ENCODE results near the gene TRIO. TPM values are rescaled to one million over a fixed set of nuclear protein-coding genes. Genes with fewer than 3 reads are reported as not detected.

TRIO gene
- total and polyA plus RNA-seq, 4 experiments from 2014 or later: 0.09 to 11.5 (median 9.7) TPM; not detected in 1

DNA sequence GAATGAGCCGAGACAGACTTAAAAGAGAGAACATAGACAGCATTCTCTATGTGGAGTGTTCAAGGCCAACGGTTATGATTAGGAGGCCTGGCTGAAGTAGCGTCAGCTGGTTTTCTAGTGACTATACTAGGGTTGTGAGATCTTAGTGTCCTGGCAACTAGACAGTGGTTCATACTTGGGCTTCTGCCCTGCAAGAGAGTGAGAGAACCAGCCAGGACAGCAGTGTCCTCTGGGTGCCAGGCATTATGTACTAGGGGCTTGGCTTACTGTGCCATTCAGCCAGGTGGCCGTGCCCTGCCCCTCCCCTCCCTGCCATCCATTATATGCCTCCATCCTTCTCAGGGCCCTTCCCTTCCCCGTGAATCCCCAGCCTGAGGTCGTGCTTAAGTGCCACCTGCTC lies 56.8 kb downstream of the TRIO start:
- intact Hi-C loops (cut with micrococcal nuclease): no loop called here
- H3K4me3 ChIP-seq (ENCODE audit: low read length in 2 of 2): no peak overlapping the region
- H3K4me1 Mint-ChIP-seq: peaks cover 0 to 1% (median 0%) of the 10 kb centered on the region in 4 donors
- H3K9me3 ChIP-seq (ENCODE audit: control insufficient read depth in 1 of 2, low read length in 2 of 2): no peaks in the 10 kb centered on the region
- no peaks in the 10 kb centered on the region for H3K4me1 ChIP-seq (ENCODE audit: insufficient read depth, low read length)
- H3K27ac ChIP-seq (ENCODE audit: low read depth, low read length): no peak overlapping the region
- no peak overlapping the region for H3K4me3 Mint-ChIP-seq
- H3K36me3 ChIP-seq (ENCODE audit: insufficient read depth, low read length): no peaks in the 10 kb centered on the region
- H3K36me3 Mint-ChIP-seq: no peaks in the 10 kb centered on the region
- H3K9me3 Mint-ChIP-seq: no peaks in the 10 kb centered on the region
- ChIA-PET POLR2A (ENCODE audit: partially characterized antibody) (no interaction called here), CTCF (ENCODE audit: partially characterized antibody) (no interaction called here)
- no peak for DNase-seq
- no peaks in the 10 kb centered on the region for H3K27me3 ChIP-seq (ENCODE audit: insufficient read depth, low read length)
- peaks cover 10 to 14% of the 10 kb centered on the region in 2 donors for H3K27me3 Mint-ChIP-seq
- no peak overlapping the region for H3K27ac Mint-ChIP-seq

DNA sequence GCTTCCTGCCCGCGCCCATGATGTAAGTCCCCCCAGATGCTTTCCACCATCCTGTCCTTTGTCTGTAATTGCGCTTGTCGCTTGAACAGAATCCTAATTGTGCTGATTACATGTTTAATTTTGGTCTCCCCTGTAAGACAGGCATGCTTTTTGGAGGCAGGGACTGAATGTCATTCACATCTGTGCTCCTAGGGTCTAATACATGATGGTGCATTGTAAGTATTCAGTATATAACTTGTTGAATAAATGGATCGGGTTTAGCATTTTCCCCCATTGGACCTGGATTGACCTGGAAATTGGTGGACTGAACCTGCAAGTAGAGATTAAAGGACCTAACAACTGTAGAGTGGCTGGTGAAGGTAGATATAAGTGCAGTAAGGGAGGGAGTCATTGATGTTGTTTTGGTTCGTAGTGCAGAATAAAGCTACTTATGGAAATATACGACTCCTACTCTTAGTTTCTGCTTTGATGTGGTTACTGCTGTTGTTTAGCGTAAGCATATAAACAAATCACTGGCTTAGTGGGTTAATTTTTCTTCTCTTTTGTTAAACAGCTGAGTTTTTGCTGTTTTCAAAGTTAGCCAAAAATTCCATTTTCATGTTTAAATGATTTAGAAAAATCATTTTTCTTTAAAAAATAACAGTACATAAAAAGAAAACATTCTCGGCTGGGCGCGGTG lies 57.3 kb downstream of the TRIO start:
- ChIA-PET POLR2A (ENCODE audit: partially characterized antibody) (no interaction called here), CTCF (ENCODE audit: partially characterized antibody) (no interaction called here)
- Mint-ChIP-seq H3K4me3 (no peak overlapping the region), H3K27me3 (peaks cover 9 to 12% of the 10 kb centered on the region in 2 donors), H3K27ac (no peak overlapping the region), H3K9me3 (no peaks in the 10 kb centered on the region), H3K4me1 (peaks cover 0 to 1% (median 0%) of the 10 kb centered on the region in 4 donors), H3K36me3 (no peaks in the 10 kb centered on the region)
- no peaks in the 10 kb centered on the region for H3K4me1 ChIP-seq (ENCODE audit: insufficient read depth, low read length)
- no peak overlapping the region for H3K4me3 ChIP-seq (ENCODE audit: low read length in 2 of 2)
- DNase-seq: no peak
- H3K27ac ChIP-seq (ENCODE audit: low read depth, low read length): no peak overlapping the region
- intact Hi-C loops (cut with micrococcal nuclease): no loop called here
- H3K36me3 ChIP-seq (ENCODE audit: insufficient read depth, low read length): no peaks in the 10 kb centered on the region
- H3K27me3 ChIP-seq (ENCODE audit: insufficient read depth, low read length): no peaks in the 10 kb centered on the region
- no peaks in the 10 kb centered on the region for H3K9me3 ChIP-seq (ENCODE audit: control insufficient read depth in 1 of 2, low read length in 2 of 2)

DNA sequence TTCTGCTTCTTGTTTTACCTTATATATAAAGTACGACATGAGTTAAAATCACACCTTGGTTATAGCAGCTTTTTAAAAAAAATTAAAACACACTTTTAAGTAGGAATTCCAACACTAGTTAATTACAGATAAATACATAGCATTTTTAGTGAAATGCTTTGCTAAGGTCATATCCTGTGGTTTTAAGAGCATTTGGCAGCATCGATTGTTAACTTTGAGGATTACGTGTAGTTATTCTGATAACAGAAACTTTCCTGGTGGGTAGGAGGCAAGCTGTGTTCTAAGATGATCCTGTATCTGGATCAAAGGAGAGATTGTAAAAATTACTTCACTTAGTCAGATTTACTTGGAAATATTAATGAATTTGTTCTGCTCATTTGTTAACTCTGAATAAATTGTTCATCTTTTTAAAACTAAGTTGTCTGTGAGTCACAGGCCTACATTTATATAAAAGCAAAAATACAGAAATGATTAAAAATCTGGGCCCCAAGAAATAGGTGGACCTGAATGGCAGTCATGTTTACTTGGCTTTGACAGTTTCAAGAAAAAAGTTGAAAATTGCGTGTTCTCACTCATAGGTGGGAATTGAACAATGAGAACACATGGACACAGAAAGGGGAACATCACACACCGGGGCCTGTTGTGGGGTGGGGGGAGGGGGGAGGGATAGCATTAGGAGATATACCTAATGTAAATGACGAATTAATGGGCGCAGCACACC lies 58.3 kb downstream of the TRIO start:
- H3K4me1 Mint-ChIP-seq: peaks cover 0 to 1% (median 0%) of the 10 kb centered on the region in 4 donors
- H3K36me3 Mint-ChIP-seq: no peaks in the 10 kb centered on the region
- Histone ChIP-seq H3K4me1 (ENCODE audit: insufficient read depth, low read length) (no peaks in the 10 kb centered on the region), H3K27me3 (ENCODE audit: insufficient read depth, low read length) (no peaks in the 10 kb centered on the region), H3K27ac (ENCODE audit: low read depth, low read length) (no peak overlapping the region), H3K36me3 (ENCODE audit: insufficient read depth, low read length) (no peaks in the 10 kb centered on the region), H3K4me3 (ENCODE audit: low read length in 2 of 2) (no peak overlapping the region), H3K9me3 (ENCODE audit: control insufficient read depth in 1 of 2, low read length in 2 of 2) (no peaks in the 10 kb centered on the region)
- no peak overlapping the region for H3K4me3 Mint-ChIP-seq
- ChIA-PET CTCF (ENCODE audit: partially characterized antibody) (no interaction called here), POLR2A (ENCODE audit: partially characterized antibody) (no interaction called here)
- H3K27me3 Mint-ChIP-seq: peaks cover 6 to 14% of the 10 kb centered on the region in 2 donors
- intact Hi-C loops (cut with micrococcal nuclease): no loop called here
- no peak overlapping the region for H3K27ac Mint-ChIP-seq
- no peak for DNase-seq
- H3K9me3 Mint-ChIP-seq: no peaks in the 10 kb centered on the region

DNA sequence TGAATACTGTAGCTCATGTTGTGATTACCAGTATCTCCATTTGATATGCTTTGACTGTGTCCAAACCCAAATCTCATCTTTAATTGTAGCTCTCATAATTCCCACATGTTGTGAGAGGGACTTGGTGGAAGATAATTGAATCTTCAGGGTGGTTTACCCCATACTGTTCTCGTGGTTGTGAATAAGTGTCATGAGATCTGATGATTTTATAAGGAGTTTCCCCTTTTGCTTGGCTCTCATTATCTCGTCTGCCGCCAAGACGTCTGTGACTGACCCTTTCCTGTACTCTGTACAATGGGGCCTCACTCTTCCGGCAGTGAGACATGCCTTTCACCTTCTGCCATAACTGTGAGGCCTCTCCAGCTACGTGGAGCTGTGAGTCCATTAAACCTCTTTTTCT lies 59.3 kb downstream of the TRIO start:
- no peak for DNase-seq
- intact Hi-C loops (cut with micrococcal nuclease): no loop called here
- Mint-ChIP-seq H3K9me3 (no peaks in the 10 kb centered on the region), H3K4me3 (no peak overlapping the region), H3K27ac (no peak overlapping the region), H3K27me3 (peaks cover 3 to 13% of the 10 kb centered on the region in 2 donors), H3K36me3 (no peaks in the 10 kb centered on the region), H3K4me1 (peaks cover 0 to 1% (median 0%) of the 10 kb centered on the region in 4 donors)
- Histone ChIP-seq H3K4me1 (ENCODE audit: insufficient read depth, low read length) (no peaks in the 10 kb centered on the region), H3K4me3 (ENCODE audit: low read length in 2 of 2) (no peak overlapping the region), H3K27me3 (ENCODE audit: insufficient read depth, low read length) (no peaks in the 10 kb centered on the region), H3K36me3 (ENCODE audit: insufficient read depth, low read length) (no peaks in the 10 kb centered on the region), H3K27ac (ENCODE audit: low read depth, low read length) (no peak overlapping the region), H3K9me3 (ENCODE audit: control insufficient read depth in 1 of 2, low read length in 2 of 2) (no peaks in the 10 kb centered on the region)
- ChIA-PET POLR2A (ENCODE audit: partially characterized antibody) (no interaction called here), CTCF (ENCODE audit: partially characterized antibody) (no interaction called here)

DNA sequence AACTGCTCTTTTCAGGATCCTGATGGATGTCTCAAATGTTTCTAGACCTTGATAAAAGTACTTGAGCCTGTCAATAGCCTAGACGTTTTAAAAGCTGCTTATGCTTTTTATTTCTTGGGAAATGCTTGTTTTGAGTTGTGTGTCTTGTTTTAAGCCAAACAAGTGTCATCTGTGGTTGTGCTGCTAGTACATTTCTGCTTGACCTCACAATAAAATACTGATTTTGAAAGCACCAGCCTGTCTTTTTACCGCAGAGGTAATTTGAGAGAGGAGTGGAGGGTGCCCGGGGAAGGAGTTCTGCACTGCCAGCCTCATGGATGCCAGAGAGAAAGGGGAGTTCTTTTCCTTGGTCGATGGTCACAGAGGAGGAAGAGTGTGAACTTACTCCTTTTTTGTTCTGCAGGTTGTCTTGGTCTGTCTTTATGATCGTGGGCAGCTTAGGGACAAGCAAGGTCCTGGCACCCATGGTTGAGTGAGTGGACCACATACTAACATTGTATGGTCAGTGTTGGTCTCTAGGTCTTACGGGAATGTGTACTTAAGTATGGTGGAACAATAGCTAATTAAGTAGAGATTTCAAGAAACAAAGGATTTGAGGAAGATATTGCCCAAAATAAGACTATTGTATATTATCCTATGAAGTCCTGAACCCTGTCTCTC lies 61.0 kb downstream of the TRIO start:
- no peak overlapping the region for H3K4me3 ChIP-seq (ENCODE audit: low read length in 2 of 2)
- Mint-ChIP-seq H3K4me3 (no peak overlapping the region), H3K36me3 (no peaks in the 10 kb centered on the region), H3K27me3 (peaks cover 1 to 13% of the 10 kb centered on the region in 2 donors), H3K27ac (no peak overlapping the region), H3K4me1 (peaks cover 0 to 1% (median 0%) of the 10 kb centered on the region in 4 donors), H3K9me3 (no peaks in the 10 kb centered on the region)
- H3K9me3 ChIP-seq (ENCODE audit: control insufficient read depth in 1 of 2, low read length in 2 of 2): no peaks in the 10 kb centered on the region
- DNase-seq: no peak
- no peaks in the 10 kb centered on the region for H3K36me3 ChIP-seq (ENCODE audit: insufficient read depth, low read length)
- no peaks in the 10 kb centered on the region for H3K4me1 ChIP-seq (ENCODE audit: insufficient read depth, low read length)
- POLR2A ChIA-PET (ENCODE audit: partially characterized antibody): no interaction called here
- no peaks in the 10 kb centered on the region for H3K27me3 ChIP-seq (ENCODE audit: insufficient read depth, low read length)
- intact Hi-C loops (cut with micrococcal nuclease): no loop called here
- CTCF ChIA-PET (ENCODE audit: partially characterized antibody): no interaction called here
- no peak overlapping the region for H3K27ac ChIP-seq (ENCODE audit: low read depth, low read length)

DNA sequence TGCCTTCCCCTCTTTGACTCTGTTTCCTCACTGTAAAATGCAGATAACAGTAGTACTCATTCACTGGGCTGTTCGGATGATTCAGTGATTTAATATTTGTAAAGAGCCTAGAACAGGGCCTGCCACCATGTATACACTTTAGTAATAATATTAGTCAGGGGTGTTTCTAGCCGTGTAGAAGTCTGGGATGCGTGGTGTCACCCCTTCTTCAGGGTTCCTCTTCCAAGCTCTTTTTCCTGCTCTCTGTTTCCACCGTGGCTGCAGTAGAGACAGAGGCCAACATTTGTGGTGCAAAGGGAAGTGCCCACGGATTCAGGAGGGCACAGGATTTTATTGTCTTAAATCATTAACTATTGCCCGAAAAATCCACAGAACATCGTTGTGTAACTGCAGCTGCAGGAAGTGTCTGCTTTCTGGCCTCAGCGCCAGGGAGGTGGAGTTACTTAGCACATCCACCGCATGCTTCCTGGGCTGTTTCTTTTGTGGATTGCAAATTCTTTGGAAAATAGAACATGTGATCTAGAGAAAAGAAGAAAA lies 61.7 kb downstream of the TRIO start:
- no peaks in the 10 kb centered on the region for H3K27me3 ChIP-seq (ENCODE audit: insufficient read depth, low read length)
- H3K4me3 ChIP-seq (ENCODE audit: low read length in 2 of 2): no peak overlapping the region
- H3K36me3 ChIP-seq (ENCODE audit: insufficient read depth, low read length): no peaks in the 10 kb centered on the region
- POLR2A ChIA-PET (ENCODE audit: partially characterized antibody): no interaction called here
- Mint-ChIP-seq H3K4me1 (peaks cover 0 to 1% (median 0%) of the 10 kb centered on the region in 4 donors), H3K27me3 (peaks cover 6 to 13% of the 10 kb centered on the region in 2 donors), H3K9me3 (no peaks in the 10 kb centered on the region), H3K27ac (no peak overlapping the region), H3K36me3 (no peaks in the 10 kb centered on the region), H3K4me3 (no peak overlapping the region)
- H3K9me3 ChIP-seq (ENCODE audit: control insufficient read depth in 1 of 2, low read length in 2 of 2): no peaks in the 10 kb centered on the region
- CTCF ChIA-PET (ENCODE audit: partially characterized antibody): no interaction called here
- DNase-seq: no peak
- H3K27ac ChIP-seq (ENCODE audit: low read depth, low read length): no peak overlapping the region
- H3K4me1 ChIP-seq (ENCODE audit: insufficient read depth, low read length): no peaks in the 10 kb centered on the region
- intact Hi-C loops (cut with micrococcal nuclease): no loop called here

DNA sequence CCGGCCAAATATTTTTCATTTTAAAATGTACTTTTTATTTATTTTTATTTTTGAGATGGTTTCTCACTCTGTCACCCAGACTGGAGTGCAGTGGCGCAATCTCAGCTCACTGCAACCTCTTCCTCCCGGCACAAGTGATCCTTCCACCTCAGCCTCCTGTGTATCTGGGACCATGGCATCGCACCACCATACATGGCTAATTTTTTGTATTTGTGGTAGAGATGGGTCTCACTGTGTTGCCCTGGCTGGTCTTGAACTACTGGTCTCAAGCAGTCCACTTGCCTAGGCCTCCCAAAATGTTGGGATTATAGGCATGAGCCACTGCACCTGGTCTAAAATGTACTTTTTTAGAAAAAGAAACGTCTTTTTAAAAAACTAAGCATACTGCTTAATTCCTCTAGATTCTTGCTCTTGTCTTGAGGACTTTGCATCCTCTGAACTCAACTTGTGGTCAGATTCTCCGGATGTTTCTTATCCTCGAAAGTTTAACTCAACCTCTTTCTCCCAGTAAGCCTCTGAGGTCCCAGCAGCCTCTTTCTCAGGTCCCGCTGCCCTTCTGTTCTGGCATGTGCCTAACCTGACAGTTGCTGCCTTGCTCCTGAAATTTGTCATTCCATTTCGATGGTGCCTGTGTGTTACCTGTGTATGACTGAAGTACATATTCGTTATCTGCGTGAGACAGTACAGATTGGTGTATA lies 63.0 kb downstream of the TRIO start:
- H3K27ac ChIP-seq (ENCODE audit: low read depth, low read length): no peak overlapping the region
- no peak for DNase-seq
- H3K4me3 ChIP-seq (ENCODE audit: low read length in 2 of 2): no peak overlapping the region
- Mint-ChIP-seq H3K27me3 (peaks cover 11 to 14% of the 10 kb centered on the region in 2 donors), H3K4me1 (peaks cover 0 to 1% (median 0%) of the 10 kb centered on the region in 4 donors), H3K4me3 (no peak overlapping the region), H3K9me3 (peaks cover 0 to 3% (median 0%) of the 10 kb centered on the region in 8 donors), H3K36me3 (no peaks in the 10 kb centered on the region), H3K27ac (no peak overlapping the region)
- intact Hi-C loops (cut with micrococcal nuclease): no loop called here
- H3K27me3 ChIP-seq (ENCODE audit: insufficient read depth, low read length): no peaks in the 10 kb centered on the region
- POLR2A ChIA-PET (ENCODE audit: partially characterized antibody): no interaction called here
- H3K4me1 ChIP-seq (ENCODE audit: insufficient read depth, low read length): no peaks in the 10 kb centered on the region
- H3K36me3 ChIP-seq (ENCODE audit: insufficient read depth, low read length): no peaks in the 10 kb centered on the region
- H3K9me3 ChIP-seq (ENCODE audit: control insufficient read depth in 1 of 2, low read length in 2 of 2): no peaks in the 10 kb centered on the region
- CTCF ChIA-PET (ENCODE audit: partially characterized antibody): no interaction called here

Measured in CD4-positive, alpha-beta memory T cell (primary cell).